Heart left ventricle (tissue), 16 donors: ENCODE data around the gene ASCC3. TPM values are rescaled to one million over a fixed set of nuclear protein-coding genes. Genes with fewer than 3 reads are reported as not detected.
"Not testable (repeated sequence)": the region's sequence is repeated elsewhere in the genome, so short reads cannot be mapped to it uniquely, and the experiment has no call there.

Experiments used
- ATAC-seq, 4 donors: fragments of 200-7000 bp; cut with Tn5 transposase; one replicate each; pipeline ENCODE4 v1.9.1; 2020 to 2022; ENCODE audit warnings: moderate library complexity in 4 of 4, mild to moderate bottlenecking in 3 of 4, moderate number of reproducible peaks in 1 of 4
- DNase-seq, 5 donors: peaks; one replicate each; pipeline ENCODE4 v3.0.0-alpha.2; 2020
- H3K27ac ChIP-seq, 12 donors: fragments of 200-600 bp; sonication (generic) in 4 of 12; one replicate each; pipeline versions ENCODE4 v1.5.0 to v1.8.0; 2016 to 2022; ENCODE audit warnings: mild to moderate bottlenecking in 2 of 12
- H3K27me3 ChIP-seq, 9 donors: fragments of 200-600 bp; sonication (generic) in 2 of 9; one replicate each; pipeline versions ENCODE4 v1.5.1 to v1.8.0; 2016 to 2022; ENCODE audit warnings: mild to moderate bottlenecking in 3 of 9
- H3K36me3 ChIP-seq, 9 donors: fragments of 200-600 bp; sonication (generic) in 2 of 9; one replicate each; pipeline versions ENCODE4 v1.5.0 to v1.8.0; 2018 to 2022; ENCODE audit warnings: mild to moderate bottlenecking in 2 of 9
- H3K4me1 ChIP-seq, 12 donors: fragments of 200-600 bp; sonication (generic) in 4 of 12; one replicate each; pipeline versions ENCODE4 v1.5.0 to v1.8.0; 2016 to 2022; ENCODE audit warnings: mild to moderate bottlenecking in 3 of 12
- H3K4me3 ChIP-seq, 12 donors: fragments of 200-600 bp; sonication (generic) in 4 of 12; one replicate each; pipeline versions ENCODE4 v1.5.0 to v1.8.0; 2017 to 2022; ENCODE audit warnings: mild to moderate bottlenecking in 9 of 12, moderate library complexity in 4 of 12
- H3K9me3 ChIP-seq, 12 donors: fragments of 200-600 bp; sonication (generic) in 4 of 12; one replicate each; pipeline versions ENCODE4 v1.5.0 to v1.8.0; 2016 to 2022; ENCODE audit warnings: mild to moderate bottlenecking in 1 of 12
- CTCF ChIP-seq, 12 donors: fragments of 200-600 bp; sonication (generic) in 4 of 12; IDR thresholded peaks; one replicate each; pipeline versions ENCODE4 v1.5.0 to v1.8.0; 2018 to 2022; ENCODE audit warnings: antibody characterized with exemption in 12 of 12, mild to moderate bottlenecking in 5 of 12
- POLR2A ChIP-seq, 2 donors: fragments of 450-650 bp; IDR thresholded peaks; one replicate each; pipeline ENCODE4 v1.6.1; 2017; ENCODE audit warnings: antibody characterized with exemption in 2 of 2, mild to moderate bottlenecking in 2 of 2, moderate library complexity in 2 of 2
- WGBS, 4 donors: extraction: QIAGEN DNeasy Blood & Tissue Kit in 2 of 4; methylation state at CpG; one replicate each; pipeline versions ENCODE4 v1.1.5 to v1.1.7; 2013 to 2018; 5-methylcytosine and 5-hydroxymethylcytosine counted together
- intact Hi-C, 10 donors: fragments of 100-400 bp; cut with DNase I; formaldehyde crosslinking; loops; one replicate each; pipeline versions ENCODE4 v1.11.1 to v1.14.2; 2022
- polyA plus RNA-seq, 2 donors: library from polyadenylated mRNA; stranded (reverse); fragments of 200-250 nt; gene quantifications; one replicate each; pipeline ENCODE4 v1.2.3, GENCODE V29; 2013
- total RNA-seq, 9 donors: library from RNA; depleted of rRNA in 2 of 9; stranded (reverse); fragments of >200 nt in 2 of 9; fragmentation: NEBNext Ultra II Directional in 3 of 9; extraction: Animal tissue kit (Norgen Biotek cat#: 25700) in 3 of 9; gene quantifications; one replicate each; pipeline versions ENCODE4 v1.1.0 to v1.2.4, GENCODE V29; 2016 to 2023
- donor health status: ischemic (EF 13 %, LVEDD 7.1; RV severe dilation, severe dysfunction).
- donor health status: healthy with polysubstance abuse.
- donor health status: DM: no; HTN: yes; CAD: no.
- donor health status: DM: no; HTN: no; CAD: no.
- donor health status: ischemic (EF 25% LVEDD 6.9; RV normal size, moderate dysfunction).
- donor health status: ischemic (EF 25% LVEDD 5.7; RV mildly dilated, moderate dysfunction).
- donor health status: healthy.
- donor health status: DM: yes; HTN: yes; CAD: no.
- donor health status: ischemic (EF 35%, LVEDD 5.7; RV mildly dilated, moderate dysfunction).
- donor health status: nonischemic (EF 11% LVEDD 7.7; RV severe dilation, severe dysfunction).
- donor health status: DM: yes; HTN: yes; CAD: no.
- donor health status: PGD.
- donor health status: ischemic (EF 29% LVEDD 5.4; RV normal size, mild dysfunction).
- donor health status: nonischemic (EF 23%, LVEDD 6.1; RV moderate dilation, normal function).

The ASCC3 gene
- total and polyA plus RNA-seq, 11 donors: 3.4 to 29.2 (median 15.0) TPM

DNA sequence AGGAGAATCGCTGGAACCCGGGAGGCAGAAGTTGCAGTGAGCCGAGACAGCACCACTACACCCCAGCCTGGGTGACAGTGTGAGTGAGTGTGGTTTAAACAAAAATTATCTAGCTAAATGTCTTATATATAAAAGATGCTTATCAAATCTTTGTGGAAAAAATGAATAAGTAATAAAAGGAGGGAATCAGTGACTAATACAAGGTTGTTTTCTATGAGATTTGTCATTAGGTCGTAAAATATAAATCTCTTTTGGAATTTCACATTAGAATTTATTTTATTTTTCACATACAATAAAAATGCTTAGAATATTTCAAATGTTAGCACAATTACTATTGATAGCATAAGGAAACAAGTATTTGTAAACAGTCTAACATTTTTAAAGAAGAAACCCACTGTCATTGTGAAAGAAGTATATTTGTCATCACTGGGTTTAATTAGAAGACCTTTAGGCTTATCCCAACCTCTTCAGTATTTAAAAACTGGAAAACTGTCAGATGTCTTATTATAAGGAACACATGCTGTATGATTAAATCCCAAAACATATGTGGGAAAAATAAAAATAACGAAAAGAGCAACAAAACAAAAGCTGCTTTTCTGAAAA, 47.1 kb downstream of the ASCC3 start:
- H3K9me3 ChIP-seq: peaks cover 0 to 9% (median 0%) of the 10 kb centered on the region in 12 donors
- H3K4me1 ChIP-seq: no peaks in the 10 kb centered on the region
- ATAC-seq (no peak), DNase-seq (no peak)
- H3K4me3 ChIP-seq: no peak overlapping the region
- intact Hi-C loops: no loop called here
- H3K27me3 ChIP-seq: no peaks in the 10 kb centered on the region
- TF ChIP-seq CTCF (IDR thresholded peaks at IDR 0.05) (no peak), POLR2A (IDR thresholded peaks at IDR 0.05) (no peak)
- peaks cover 0 to under 1% (median 0%) of the 10 kb centered on the region in 9 donors for H3K36me3 ChIP-seq
- WGBS, 4 donors: 95 to 96% (median 96%) methylated on average over 5 of the region's 5 CpGs
- H3K27ac ChIP-seq: no peak overlapping the region

- H3K9me3 ChIP-seq, H3K4me1 ChIP-seq, H3K27ac ChIP-seq, H3K4me3 ChIP-seq, H3K36me3 ChIP-seq, ATAC-seq, H3K27me3 ChIP-seq, intact Hi-C loops: not testable (repeated sequence)
- WGBS, 4 donors: 98 to 99% (median 99%) methylated on average over 19 to 27 of the region's 27 CpGs
- DNase-seq: peak in 1 of 5 donors; percentile 49
These were observed 52.0 kb downstream of the ASCC3 start for GRCh38 chr6:100829077-100829595.

DNA sequence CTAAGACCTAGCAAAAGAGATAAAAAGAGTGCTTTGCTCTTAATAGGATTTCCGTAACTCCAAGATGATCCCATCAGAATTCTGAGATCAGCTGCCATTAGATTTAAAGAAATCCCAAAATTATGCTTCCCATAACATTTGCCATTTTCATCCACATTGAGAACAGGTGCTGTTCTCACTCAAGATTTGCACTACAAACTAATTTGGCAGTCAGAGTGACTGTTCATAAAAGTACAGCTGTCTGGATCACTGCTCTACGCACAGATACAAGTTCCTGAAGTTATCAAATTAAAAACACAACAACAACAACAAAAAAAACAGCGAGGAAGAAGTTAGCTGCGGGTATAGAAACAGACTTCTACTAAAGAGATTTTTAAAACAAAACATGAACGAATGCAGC, 58.1 kb downstream of the ASCC3 start:
- Histone ChIP-seq H3K4me3 (no peak overlapping the region), H3K4me1 (no peaks in the 10 kb centered on the region), H3K36me3 (peaks cover 0 to 2% (median 0%) of the 10 kb centered on the region in 9 donors), H3K27ac (no peak overlapping the region), H3K9me3 (no peaks in the 10 kb centered on the region), H3K27me3 (no peaks in the 10 kb centered on the region)
- ATAC-seq (no peak), DNase-seq (no peak)
- TF ChIP-seq CTCF (IDR thresholded peaks at IDR 0.05): no peak
- TF ChIP-seq POLR2A (IDR thresholded peaks at IDR 0.05): no peak
- 84 to 90% (median 86%) methylated on average over 5 of the region's 5 CpGs for whole genome bisulfite sequencing, 4 donors
- intact Hi-C loops: no loop called here

DNA sequence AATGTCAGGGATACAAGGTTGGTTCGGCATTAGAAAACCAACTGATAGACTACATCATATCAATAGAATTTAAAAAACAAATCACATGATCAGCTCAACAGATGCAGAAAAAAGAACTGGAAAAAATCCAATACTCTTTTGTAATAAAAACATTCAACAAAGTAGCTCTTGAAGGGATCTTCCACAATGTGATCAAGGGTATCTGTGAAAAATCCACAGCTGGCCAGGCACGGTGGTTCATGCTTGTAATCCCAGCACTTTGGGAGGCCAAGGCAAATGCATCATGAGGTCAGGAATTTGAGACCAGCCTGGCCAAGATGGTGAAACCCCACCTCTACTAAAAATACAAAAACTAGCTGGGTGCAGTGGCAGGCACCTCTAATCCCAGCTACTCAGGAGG, 63.1 kb downstream of the ASCC3 start:
- Histone ChIP-seq H3K36me3 (no peaks in the 10 kb centered on the region), H3K27me3 (no peaks in the 10 kb centered on the region), H3K27ac (no peak overlapping the region), H3K9me3 (peaks cover 0 to 10% (median 0%) of the 10 kb centered on the region in 12 donors), H3K4me1 (no peaks in the 10 kb centered on the region), H3K4me3 (no peak overlapping the region)
- DNase-seq (no peak), ATAC-seq (no peak)
- TF ChIP-seq POLR2A (IDR thresholded peaks at IDR 0.05) (no peak), CTCF (IDR thresholded peaks at IDR 0.05) (no peak)
- intact Hi-C loops: no loop called here
- WGBS, 4 donors: 90 to 98% (median 94%) methylated on average over 2 of the region's 2 CpGs

- 92 to 96% (median 94%) methylated on average over 2 of the region's 2 CpGs for WGBS, 4 donors
- Histone ChIP-seq H3K4me3 (no peak overlapping the region), H3K4me1 (peaks cover 0 to 13% (median 0%) of the 10 kb centered on the region in 12 donors), H3K9me3 (no peaks in the 10 kb centered on the region), H3K27me3 (no peaks in the 10 kb centered on the region), H3K27ac (no peak overlapping the region), H3K36me3 (peaks cover 0 to 6% (median 3%) of the 10 kb centered on the region in 9 donors)
- DNase-seq (no peak), ATAC-seq (no peak)
- intact Hi-C loops: no loop called here
- TF ChIP-seq CTCF (IDR thresholded peaks at IDR 0.05) (no peak), POLR2A (IDR thresholded peaks at IDR 0.05) (no peak)
These were observed 71.1 kb downstream of the ASCC3 start for GRCh38 chr6:100810015-100810414.
